ENCODE measurements around the gene HIVEP2. TPM values are rescaled to one million over a fixed set of nuclear protein-coding genes. Genes with fewer than 3 reads are reported as not detected.

Gene HIVEP2
- total and polyA plus RNA-seq, 2 donors from 2014 or later = 2.4 to 26.0 TPM

- Histone ChIP-seq H3K9ac (ENCODE audit: low read length in 3 of 3) (no peak overlapping the region), H3K27me3 (ENCODE audit: control insufficient read depth, insufficient read depth, low read length) (no peaks in the 10 kb centered on the region), H3K4me3 (ENCODE audit: low read length in 3 of 3) (no peak overlapping the region), H3K4me1 (ENCODE audit: control insufficient read depth in 2 of 3, insufficient read depth in 2 of 3, low read depth in 1 of 3, low read length in 3 of 3) (no peaks in the 10 kb centered on the region), H3K27ac (ENCODE audit: low read depth in 2 of 2, low read length in 2 of 2) (no peak overlapping the region), H3K9me3 (ENCODE audit: control insufficient read depth in 2 of 3, insufficient read depth in 1 of 3, low read length in 3 of 3) (no peaks in the 10 kb centered on the region), H3K36me3 (ENCODE audit: control insufficient read depth in 2 of 3, insufficient read depth in 3 of 3, low read length in 3 of 3) (no peaks in the 10 kb centered on the region)
- intact Hi-C loops (cut with DNase I) = no loop called here
- TF ChIP-seq CTCF (IDR thresholded peaks at IDR 0.05; ENCODE audit: borderline replicate concordance, extremely low read depth, insufficient read depth) = no peak
- DNase-seq (no peak), FAIRE-seq (no peak)
These were observed 145.3 kb downstream of the HIVEP2 start for GRCh38 chr6:142799639-142800038.

DNA sequence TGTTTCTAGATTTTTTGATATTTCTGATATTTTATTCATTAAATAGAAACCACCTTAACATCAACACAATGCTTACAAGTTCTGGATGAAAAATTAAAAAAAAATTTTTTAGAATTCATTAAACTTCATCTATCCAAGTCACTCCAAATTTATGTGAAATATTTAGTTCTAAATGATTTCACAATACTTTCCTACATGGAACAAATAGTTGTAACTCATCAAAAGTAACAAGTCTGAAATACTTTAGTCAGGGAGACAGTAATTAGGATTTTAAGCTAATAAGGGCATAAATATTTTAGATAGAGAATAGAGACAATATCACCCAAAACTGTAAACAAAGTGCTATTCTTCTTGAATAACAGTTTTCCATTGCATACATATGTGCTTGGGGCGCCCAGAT lies 147.8 kb downstream of the HIVEP2 start:
- H3K4me3 ChIP-seq (ENCODE audit: low read length in 3 of 3) = no peak overlapping the region
- FAIRE-seq (peak; percentile 51), DNase-seq (no peak)
- intact Hi-C loops (cut with DNase I) = no loop called here
- no peak overlapping the region for H3K9ac ChIP-seq (ENCODE audit: low read length in 3 of 3)
- no peak overlapping the region for H3K27ac ChIP-seq (ENCODE audit: low read depth in 2 of 2, low read length in 2 of 2)
- H3K9me3 ChIP-seq (ENCODE audit: control insufficient read depth in 2 of 3, insufficient read depth in 1 of 3, low read length in 3 of 3) = no peaks in the 10 kb centered on the region
- H3K27me3 ChIP-seq (ENCODE audit: control insufficient read depth, insufficient read depth, low read length) = no peaks in the 10 kb centered on the region
- H3K4me1 ChIP-seq (ENCODE audit: control insufficient read depth in 2 of 3, insufficient read depth in 2 of 3, low read depth in 1 of 3, low read length in 3 of 3) = no peaks in the 10 kb centered on the region
- H3K36me3 ChIP-seq (ENCODE audit: control insufficient read depth in 2 of 3, insufficient read depth in 3 of 3, low read length in 3 of 3) = no peaks in the 10 kb centered on the region
- no peak for TF ChIP-seq CTCF (IDR thresholded peaks at IDR 0.05; ENCODE audit: borderline replicate concordance, extremely low read depth, insufficient read depth)

DNA sequence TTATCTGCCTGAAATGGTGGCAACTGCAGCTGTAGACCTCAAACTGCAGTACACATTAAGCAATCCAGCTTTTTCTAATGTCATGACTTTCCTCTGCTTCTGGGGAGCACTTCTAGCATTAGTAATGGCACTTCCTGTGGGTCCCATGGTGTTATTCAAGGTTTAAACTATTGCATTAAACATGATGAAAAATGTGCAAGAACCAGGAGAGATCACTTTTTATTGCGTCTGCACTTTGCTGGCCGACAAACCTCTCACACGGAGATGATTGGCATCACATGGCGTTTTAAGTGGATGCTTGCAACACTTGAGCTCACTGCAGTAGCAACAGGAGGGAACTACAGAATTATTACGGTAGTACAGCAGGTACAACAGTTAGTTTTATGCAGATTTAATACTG lies 148.4 kb downstream of the HIVEP2 start:
- intact Hi-C loops (cut with DNase I) = no loop called here
- Histone ChIP-seq H3K27ac (ENCODE audit: low read depth in 2 of 2, low read length in 2 of 2) (no peak overlapping the region), H3K9ac (ENCODE audit: low read length in 3 of 3) (no peak overlapping the region), H3K9me3 (ENCODE audit: control insufficient read depth in 2 of 3, insufficient read depth in 1 of 3, low read length in 3 of 3) (no peaks in the 10 kb centered on the region), H3K4me3 (ENCODE audit: low read length in 3 of 3) (no peak overlapping the region), H3K36me3 (ENCODE audit: control insufficient read depth in 2 of 3, insufficient read depth in 3 of 3, low read length in 3 of 3) (no peaks in the 10 kb centered on the region), H3K27me3 (ENCODE audit: control insufficient read depth, insufficient read depth, low read length) (no peaks in the 10 kb centered on the region), H3K4me1 (ENCODE audit: control insufficient read depth in 2 of 3, insufficient read depth in 2 of 3, low read depth in 1 of 3, low read length in 3 of 3) (no peaks in the 10 kb centered on the region)
- no peak for TF ChIP-seq CTCF (IDR thresholded peaks at IDR 0.05; ENCODE audit: borderline replicate concordance, extremely low read depth, insufficient read depth)
- DNase-seq (peak in 2 of 5 donors; percentile 37 to 42), FAIRE-seq (no peak)

- Histone ChIP-seq H3K9me3 (ENCODE audit: control insufficient read depth in 2 of 3, insufficient read depth in 1 of 3, low read length in 3 of 3) (no peaks in the 10 kb centered on the region), H3K4me3 (ENCODE audit: low read length in 3 of 3) (no peak overlapping the region), H3K4me1 (ENCODE audit: control insufficient read depth in 2 of 3, insufficient read depth in 2 of 3, low read depth in 1 of 3, low read length in 3 of 3) (no peaks in the 10 kb centered on the region), H3K27ac (ENCODE audit: low read depth in 2 of 2, low read length in 2 of 2) (no peak overlapping the region), H3K27me3 (ENCODE audit: control insufficient read depth, insufficient read depth, low read length) (no peaks in the 10 kb centered on the region), H3K9ac (ENCODE audit: low read length in 3 of 3) (no peak overlapping the region), H3K36me3 (ENCODE audit: control insufficient read depth in 2 of 3, insufficient read depth in 3 of 3, low read length in 3 of 3) (no peaks in the 10 kb centered on the region)
- DNase-seq = no peak
- FAIRE-seq = no peak
- intact Hi-C loops (cut with DNase I) = no loop called here
- TF ChIP-seq CTCF (IDR thresholded peaks at IDR 0.05; ENCODE audit: borderline replicate concordance, extremely low read depth, insufficient read depth) = no peak
These were observed 149.0 kb downstream of the HIVEP2 start for GRCh38 chr6:142796024-142796423.
